ENCODE results near the gene SRRM2.
"Not testable (repeated sequence)": the region's sequence is repeated elsewhere in the genome, so short reads cannot be mapped to it uniquely, and the experiment has no call there.

The SRRM2 gene

DNA sequence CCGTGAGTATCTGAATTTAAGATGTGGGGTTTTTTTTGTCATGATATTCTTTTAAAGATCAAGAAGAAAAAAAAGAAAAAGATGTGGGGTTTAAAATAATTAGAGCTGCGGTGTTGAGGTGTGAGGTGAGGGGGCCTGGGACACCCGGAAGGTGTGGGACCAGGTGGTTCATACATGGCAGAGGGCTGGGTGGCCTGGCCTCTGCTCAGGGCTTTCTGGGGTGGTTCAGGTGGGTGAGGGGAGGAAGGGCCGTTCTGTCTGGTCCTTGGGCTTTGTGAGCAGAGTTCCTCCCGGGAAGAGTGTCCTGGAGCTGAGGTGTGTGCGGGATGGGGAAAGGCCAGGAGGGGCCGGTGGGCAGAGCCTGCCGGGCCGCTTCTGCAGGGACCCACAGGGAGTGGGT, 37.4 kb upstream of the SRRM2 start:
- no peak for DNase-seq (ENCODE audit: low read depth)

DNA sequence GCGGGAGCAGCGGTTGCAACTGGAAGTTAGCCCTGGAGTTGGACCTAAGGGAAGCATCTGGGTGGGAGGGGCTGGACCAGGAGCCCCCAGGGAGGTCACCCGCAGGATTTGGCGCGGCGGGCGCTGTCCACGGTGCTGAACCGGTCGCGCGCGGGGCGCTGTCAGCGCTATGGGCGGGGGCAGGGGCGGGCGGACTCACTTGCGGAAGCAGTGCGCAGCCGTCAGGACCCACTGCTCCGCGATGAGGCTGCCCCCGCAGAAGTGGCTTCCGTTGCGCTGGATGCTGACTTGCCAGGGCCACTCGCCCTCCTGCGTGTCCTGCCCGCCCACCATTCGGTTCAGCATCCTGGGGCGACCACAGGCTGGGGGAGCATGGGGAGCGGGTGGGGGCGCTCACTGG, 36.9 kb upstream of the SRRM2 start:
- DNase-seq (ENCODE audit: low read depth), result peak; percentile 30

DNA sequence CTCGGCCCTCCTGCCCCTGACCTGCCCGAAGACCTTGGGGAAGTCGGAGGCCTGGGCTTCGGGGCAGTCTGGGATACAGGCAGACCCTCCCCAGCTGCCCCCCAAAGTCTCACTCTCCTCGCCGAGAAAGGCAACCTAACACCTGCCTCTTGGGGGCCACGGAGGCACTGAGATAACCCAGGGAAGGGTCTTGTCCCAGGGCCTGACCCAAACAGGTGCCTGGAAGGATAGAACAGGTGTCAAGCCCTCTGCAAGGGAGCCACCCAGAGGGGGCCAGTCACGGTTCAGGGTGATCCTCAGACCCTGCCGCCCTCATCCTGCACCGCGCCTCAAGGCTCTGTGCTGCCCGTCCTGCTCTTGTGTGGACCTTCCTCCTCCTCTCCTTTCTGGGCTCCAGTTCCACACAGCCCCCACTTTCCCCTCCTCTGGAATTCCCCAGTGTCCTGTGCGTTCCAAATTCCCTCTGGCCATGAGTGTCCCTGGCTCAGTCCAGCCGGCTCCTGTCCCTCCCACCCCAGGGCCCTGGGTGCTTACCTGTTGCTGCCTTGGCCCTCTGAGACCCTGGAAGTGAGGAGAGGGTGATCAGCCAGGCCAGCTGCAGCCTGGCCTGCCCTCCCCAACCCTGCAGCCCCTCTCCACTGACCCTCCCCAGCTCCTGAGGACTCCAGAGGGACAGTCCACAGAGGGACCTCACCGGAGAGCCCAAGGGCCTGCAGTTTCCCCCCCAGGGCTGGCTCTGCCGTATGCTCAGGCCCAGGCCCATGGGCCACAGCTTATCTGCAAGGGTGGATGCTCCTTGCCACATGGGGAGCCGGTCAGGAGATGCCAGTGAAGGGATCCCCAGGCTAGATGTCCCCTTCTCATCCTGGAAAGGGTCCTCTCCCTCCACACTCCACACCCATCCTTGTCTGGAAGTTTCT, 36.2 kb upstream of the SRRM2 start:
- no peak for DNase-seq (ENCODE audit: low read depth)

DNA sequence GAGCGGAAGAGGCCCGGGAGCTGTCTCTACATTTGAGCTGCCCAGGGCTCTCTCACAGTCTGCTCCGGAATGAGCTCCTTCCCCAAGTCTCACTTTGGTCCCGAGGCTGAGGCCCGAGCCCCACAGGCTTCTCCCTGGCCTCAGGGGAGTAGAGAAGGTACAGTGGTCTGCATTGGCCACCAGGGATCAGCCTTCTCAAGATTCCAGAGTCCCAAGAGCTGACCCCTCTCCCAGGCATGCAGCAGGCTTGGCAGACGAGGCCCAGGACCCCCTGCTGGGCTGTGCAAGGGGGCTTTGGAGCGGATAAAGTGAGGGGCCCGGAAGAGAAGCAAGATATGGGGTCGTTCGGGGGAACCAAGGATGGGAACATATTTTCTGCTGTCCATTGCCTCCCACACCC, 35.5 kb upstream of the SRRM2 start:
- DNase-seq (ENCODE audit: low read depth), result no peak

DNA sequence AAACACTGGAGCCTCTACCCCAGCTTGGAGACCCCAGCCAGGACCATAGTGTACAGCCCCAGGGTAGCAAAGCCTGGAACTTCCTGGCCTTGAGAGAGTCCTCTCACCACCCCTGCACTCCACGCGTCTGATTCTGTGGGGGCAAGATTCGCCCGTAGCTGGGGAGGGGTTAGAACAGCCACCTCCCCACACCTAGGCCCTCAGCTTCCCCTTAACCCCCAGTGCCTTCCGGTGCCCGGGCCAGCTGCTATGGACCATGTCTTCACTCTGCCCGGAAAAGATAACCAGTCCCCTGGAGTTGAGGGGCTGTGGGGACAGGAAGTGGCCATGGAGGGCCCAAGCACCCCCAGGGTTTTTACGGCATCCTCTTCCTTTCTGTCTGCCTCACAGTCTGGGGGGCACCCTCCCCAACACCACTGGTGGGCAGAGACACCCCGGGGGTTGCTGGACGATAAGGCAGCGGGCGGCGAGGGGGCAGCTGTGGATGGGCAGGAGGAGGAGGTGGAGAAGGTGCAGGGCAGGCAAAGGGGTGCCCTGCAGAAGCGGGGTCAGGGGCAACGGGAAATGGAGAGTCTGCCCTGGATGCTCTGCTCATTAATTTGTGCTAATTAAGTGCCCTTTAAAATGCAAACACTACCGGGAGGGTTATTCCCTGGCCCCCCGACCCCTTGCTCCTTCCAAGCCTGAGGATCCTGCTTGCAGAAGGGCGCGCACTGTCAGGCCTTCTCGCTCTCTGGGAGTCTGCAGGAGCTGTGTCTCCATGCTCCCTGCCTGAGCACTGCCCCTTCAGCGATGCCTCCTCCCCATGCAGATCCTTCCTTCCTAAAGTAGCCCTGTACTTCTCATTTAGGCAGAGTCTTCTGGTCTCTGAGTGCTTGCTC, 34.8 kb upstream of the SRRM2 start:
- DNase-seq (ENCODE audit: low read depth), result no peak

DNA sequence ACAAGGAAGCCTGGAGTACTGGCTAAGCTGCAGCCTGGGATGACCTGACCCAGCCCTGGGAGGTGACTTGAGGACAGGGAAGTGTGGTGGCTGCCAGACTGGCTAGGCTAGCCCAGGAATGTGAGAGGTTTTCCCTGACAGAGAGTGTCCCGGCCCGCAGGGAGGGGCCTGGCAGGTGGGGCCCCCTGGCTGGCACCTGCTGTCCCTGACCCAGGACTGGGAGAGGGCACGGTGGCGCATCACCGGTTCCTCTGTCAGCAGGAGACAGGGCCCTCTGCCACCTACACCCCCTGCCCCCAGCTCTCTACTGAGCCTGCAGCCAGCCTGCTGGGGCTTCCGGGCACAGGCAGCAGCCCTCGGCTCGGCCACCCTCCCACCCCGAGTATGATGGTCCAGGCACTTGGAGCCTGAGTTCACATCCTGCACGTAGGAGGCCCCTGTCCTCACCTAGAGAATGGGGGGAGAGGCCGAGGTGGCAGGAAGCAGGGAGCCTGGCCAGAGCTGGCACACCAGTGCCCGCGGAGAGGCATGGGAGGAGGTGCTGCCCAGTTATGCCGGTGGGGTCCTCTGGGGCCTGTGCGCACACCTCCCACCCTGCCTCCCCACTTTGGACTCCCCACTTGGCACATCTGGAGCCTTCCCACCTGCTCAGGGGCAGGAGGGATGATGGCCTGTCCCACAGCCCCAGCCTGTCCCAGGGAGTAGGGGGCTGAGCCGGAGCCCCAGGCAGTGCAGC, 32.9 kb upstream of the SRRM2 start:
- no peak for DNase-seq (ENCODE audit: low read depth)

DNA sequence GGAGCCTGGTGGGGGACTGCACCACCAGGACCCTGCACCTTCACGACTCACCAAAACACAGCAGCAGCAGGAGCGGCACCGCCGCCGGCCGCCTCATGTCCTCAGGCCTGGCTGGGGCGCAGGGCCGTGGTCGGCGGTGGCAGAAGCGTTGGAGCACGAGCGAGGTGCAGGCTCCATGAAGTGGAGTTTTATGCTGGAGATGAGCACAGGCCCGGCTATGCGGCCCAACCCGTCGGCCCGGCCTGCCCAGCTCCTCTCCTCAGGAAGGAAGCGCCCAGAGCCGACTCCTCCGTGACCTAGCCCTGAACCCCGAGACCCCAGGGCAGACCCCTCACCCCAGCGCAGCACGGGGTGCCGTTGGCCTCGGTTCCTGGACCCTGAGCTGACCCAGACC, 32.4 kb upstream of the SRRM2 start, which contains the start of gene PRSS27:
Gene PRSS27, minus strand, starts transcription at position 161 of the 394 bp plus-strand sequence. Its CDS starts 64 bp downstream, at position 97.
- no peak for DNase-seq (ENCODE audit: low read depth)

DNA sequence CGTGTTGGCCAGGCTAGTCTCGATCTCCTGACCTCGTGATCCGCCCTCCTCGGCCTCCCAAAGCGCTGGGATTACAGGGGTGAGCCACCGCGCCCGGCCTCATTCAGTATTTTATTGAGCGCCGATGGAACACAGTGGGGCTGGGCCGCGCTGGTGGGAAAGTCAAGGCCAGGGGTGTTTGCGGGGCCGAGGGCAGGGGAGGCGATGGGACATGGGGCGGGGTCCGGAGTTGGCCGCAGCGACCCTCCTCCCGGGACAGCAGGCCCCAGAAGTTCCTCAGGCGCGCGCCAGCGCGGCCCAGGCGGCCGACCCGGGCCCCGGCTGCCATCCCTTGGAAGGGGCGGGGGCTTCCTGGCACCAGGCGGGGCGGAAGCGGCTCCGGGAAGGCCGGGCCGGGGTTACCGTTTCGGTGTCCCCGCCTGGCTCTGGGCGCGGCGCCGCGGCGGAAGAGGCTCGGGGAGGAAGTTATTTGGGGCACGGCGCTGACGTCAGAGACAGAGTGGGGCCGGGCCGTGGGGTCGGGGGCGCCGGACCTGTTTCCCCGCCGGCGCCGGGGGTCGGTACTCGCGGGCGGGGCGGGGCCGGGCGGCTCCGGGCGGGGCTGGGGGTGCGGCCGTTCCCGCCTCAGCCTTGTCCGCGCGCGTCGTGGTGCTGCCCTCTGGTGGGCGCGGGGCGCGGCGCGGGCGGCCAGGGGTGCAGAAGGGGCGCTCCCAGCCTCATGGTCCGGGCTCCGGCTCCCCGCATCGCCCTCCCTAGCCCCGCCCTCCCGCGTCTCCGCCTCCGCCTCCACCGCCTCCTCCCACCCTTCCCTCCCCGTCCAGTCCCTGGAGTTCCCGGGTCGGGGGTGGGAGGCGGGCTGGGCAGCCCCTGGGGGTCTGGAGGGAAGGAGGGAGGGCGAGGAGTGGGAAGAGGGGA, 31.5 kb upstream of the SRRM2 start:
- peak; percentile 89 for DNase-seq (ENCODE audit: low read depth)

DNA sequence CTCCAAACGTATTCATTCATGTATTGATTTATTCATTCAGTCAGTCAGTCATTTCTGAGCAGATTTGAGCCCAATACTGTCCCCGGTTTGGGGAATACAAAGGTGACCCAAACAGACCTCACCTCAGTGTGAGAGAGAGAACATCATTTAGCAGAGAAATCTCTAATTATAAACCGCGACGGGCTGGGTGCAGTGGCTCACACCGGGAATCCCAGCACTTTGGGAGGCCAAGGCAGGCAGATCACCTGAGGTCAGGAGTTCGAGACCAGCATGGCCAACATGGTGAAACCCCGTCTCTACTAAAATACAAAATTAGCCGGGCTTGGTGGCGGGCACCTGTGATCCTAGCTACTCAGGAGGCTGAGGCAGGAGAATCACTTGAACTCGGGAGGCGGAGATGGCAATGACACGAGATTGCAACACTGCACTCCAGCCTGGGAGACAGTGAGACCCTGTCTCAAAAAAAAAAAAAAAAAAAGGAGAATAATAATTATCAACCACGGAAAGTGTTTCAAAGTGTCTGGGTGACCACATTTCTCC, 30.7 kb upstream of the SRRM2 start:
- not testable (repeated sequence) for DNase-seq (ENCODE audit: low read depth)

DNA sequence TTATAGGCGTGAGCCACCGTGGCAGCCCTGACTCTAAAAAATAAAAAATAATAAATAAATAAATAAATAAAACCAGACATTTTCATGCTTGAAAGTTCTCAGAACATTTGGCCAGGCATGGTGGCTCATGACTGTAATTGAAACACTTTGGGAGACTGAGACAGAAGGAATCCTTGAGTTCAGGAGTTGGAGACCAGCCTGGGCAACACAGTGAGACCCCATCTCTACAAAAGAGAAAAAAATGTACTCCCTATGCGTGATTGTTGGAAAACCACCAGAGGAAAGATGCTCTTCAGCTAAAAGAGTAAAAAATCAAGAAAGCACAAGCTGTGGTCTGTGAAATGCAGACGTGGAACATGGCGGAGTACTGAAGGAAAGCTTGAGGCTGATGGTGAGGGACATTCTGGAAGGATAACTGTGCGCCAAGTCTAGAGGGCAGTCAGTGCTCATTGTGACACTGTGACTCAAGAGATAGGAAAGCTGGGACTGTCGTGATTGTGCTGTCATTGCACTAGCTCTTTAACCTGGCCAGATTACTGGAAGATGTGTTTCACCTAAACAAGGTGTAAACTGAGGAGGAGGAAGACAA, 28.3 kb upstream of the SRRM2 start:
- no peak for DNase-seq (ENCODE audit: low read depth)

DNA sequence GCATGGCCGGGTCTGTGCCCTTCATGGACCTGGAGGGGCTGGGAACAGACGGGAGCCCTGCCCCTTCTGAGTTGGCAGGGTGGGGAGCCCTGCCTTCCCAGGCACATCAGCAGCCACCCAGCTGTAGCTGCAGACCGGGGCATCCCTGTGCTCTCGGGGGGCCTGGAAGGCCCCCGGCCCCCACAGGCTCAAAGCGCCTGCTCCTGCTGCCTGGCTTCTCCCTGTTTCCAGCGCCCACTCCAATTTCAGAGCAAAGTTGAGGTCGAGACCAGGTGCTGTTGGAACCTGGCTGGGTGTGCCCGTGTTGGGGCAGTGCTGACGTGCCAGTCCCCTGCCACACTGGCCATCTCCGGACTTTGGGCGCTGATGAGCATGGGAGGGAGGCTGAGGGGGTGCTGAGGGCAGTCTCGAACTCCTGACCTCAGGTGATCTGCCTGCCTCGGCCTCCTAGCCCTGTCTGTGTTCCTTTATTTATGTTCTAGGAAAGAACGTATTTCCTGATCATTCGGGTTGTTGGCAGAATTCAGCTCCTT, 27.6 kb upstream of the SRRM2 start:
- DNase-seq (ENCODE audit: low read depth), result no peak

DNA sequence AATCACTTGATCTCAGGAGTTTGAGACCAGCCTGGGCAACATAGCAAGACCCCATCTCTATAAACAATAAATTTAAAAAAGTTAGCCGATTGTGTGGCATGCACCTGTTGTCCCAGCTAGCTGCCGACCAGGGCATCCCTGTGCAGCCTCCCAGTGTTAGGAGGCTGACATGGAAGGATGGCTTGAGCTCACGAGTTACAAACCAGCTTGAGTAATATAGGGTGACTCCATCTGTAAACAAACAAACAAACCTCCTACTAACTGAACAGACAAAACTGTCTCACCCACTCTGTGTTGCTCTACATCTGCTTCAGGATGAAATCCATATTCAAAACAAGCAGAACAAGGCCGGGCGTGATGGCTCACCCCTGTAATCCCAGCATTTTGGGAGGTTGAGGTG, 25.5 kb upstream of the SRRM2 start:
- DNase-seq (ENCODE audit: low read depth), result no peak

DNA sequence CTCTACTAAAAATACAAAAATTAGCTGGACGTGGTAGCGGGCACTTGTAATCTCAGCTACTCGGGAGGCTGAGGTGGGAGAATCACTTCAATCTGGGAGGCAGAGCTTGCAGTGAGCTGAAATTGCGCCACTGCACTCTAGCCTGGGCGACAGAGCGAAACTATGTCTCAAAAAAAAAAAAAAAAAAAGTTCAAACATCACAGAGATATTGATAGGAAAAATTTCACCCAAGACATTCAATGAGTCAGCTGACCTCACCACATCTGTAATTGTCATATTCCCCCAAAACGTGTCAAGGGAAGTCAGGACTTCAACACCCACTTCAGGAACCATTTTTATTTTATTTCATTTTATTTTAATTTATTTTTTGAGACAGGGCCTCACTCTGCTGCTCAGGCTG, 24.4 kb upstream of the SRRM2 start:
- no peak for DNase-seq (ENCODE audit: low read depth)

DNA sequence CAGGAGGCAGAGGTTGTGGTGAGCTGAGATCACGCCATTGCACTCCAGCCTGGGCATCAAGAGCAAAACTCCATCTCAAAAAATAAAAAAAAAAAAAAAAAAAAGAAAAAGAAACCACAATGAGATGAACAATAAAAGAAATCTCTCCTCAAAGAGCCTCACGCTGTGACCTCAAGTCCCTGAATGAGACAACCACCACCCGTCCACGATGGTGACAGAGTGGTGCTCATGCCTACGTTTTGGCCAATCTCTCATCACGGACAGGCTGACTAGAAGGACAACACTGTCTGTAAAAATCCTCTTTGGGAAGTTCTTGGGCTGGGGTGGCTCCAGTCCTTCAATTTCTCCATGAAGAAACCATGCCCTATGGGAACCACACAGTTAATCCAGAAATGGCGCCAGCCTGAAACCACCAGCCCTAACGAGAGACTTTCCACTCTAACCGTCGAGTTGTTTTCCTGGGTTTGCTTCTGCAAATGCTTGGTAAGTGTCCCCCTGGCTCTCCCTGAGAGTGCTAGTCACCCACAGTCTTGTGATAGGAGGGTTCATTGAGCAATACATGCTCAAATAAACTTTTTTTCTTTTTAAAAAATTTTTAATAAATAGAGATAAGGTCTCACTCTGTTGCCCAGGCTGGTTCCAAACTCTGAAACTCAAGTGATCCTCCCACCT, 17.5 kb upstream of the SRRM2 start:
- no peak for DNase-seq (ENCODE audit: low read depth)

DNA sequence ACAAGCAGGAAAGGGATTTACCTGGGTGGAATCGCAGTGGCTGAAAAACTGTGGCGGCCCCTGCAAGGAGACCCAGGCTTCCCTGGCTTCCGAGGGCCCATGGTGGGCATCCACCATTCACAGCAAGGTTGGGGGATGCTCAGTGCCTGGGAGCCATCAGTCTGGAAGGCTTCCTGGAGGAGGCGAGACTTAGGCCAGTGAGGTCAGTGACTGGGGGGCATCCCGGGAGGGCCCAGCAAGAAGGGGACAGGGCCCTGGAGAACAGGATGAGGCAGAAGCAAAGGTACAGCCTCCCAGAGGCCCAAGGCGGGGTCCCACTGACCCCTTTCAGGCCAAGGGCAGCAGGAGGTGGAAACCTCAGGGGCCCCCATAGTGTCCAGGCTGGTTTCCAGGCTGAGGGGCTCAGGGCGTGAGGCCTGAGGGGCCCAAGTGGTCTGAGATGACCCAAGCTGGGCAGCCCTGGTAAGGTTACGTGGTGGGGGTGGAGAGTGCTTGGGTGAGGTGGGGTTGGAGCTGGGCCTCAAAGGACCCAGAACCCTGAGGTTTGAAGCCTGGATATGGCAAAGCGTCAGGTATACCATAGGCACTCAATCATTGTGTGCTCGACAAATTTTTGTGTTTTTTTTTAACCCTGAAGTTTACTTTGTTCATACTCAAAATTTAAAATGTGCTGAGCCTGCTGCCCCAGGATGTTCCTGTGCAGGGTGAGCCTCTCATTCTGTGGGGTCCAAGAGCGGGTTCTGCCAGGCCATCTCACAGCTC, 15.8 kb upstream of the SRRM2 start:
- DNase-seq (ENCODE audit: low read depth), result no peak

DNA sequence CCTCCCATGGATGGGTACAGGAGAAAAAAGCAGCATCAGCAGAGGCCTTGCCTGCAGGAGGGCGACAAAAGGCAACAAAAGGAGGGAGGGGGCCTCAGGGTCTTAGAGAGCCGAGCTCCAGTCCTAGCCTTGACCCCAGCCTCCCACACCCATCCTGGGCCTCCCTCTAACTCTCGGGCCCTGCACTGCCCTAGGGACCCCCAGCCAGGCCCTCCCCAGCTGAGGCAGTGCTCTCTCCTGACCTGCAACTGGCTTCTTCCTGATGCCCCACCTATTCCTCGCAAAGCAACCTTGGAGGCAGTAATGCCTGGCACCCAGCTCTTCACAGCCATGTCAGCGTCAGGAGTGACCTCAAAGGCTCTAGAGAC, 15.2 kb upstream of the SRRM2 start:
- no peak for DNase-seq (ENCODE audit: low read depth)

DNA sequence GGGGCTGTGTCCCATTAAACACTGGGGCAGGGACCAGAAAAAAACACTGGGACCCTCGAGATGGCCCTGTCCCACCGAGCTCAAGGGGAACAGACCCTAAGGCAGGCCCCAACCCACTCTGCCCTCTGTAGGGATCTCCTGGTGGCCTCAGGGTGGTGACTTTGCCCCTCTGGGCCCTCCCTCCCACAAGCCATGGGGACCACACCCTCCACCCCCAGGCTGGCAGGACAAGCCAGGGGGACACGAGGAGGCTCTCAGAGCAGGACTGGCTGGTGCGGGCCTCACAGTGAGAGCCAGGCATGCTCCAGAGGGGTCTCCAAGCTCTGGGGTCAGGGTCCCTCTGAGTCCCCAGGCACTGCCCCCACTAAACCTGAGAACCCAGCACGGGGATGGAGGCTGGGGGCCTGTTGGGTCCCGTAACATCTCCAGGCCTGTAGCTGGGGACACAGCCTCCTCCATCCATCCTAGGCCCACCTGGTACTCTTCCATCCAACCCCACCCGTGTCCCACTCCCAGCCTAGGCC, 14.5 kb upstream of the SRRM2 start:
- no peak for DNase-seq (ENCODE audit: low read depth)

DNA sequence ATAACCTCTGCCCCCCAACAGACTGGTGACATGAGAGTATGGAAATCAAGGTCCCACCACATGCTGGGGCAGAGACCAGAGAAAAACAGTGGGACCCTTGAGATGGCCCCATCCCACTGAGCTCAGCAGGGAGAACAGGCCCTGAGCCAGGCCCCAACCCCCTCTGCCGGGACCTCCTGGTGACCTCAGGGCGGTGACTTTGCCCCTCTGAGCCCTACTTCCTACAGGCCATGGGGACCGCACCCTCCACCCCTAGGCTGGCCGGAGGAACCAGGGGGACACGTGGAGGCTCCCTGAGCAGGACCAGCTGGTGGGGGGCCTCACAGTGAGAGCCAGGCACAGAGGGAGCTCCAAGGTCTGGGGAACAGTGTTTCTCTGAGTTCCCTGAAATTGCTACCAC, 13.8 kb upstream of the SRRM2 start:
- no peak for DNase-seq (ENCODE audit: low read depth)

Measured in ELR (cell line).